Anterior cingulate cortex (tissue), 58 donors: ENCODE results near the gene MCOLN1.
"Not testable (repeated sequence)": the region's sequence is repeated elsewhere in the genome, so short reads cannot be mapped to it uniquely, and the experiment has no call there.

Source experiments
- DNase-seq, 58 donors: peaks; one replicate each; lab custom pipeline; 2025; lab: John Stamatoyannopoulos, UW

The MCOLN1 gene

DNA sequence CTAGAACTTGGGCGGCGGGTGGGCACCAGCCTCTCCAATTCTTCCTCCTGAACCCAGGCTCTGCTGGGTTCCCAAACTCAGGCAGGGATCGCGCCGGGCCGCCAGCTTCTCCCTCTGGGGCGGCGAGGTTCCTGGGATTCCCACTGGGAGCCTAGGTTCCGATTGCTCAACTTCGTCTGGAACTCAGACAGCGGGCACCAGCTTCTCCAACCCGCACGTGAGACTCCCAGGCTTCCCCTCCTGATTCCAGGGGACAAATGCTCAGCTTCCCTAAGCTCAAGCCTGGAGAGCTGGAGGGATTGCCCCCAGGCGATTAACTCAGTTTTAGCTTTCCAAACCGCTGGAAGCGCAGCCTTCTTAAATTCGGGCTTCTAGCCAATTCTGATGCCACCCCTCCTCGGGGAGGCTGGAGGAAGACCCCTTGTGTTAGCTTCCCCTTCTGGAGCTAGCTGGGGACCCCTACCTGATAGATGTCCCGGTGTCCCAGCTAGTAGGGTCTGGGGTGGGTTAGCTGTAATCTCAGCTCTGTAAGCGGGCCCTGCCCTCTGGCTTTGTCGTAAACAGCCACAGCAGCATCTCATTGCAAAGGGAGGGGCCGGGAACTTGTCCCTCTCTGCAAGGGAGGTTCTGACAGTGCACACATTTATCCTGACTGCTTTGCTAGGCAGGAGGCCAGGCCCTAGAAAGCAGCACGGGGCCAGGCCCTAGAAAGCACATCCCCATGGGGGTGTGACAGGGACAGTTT, 671 bp downstream of the MCOLN1 start:
- no peak for DNase-seq

- DNase-seq, result no peak
Measured at GRCh38 chr19:7524523-7524922, 2.1 kb downstream of the MCOLN1 start.

- no peak for DNase-seq
Measured at GRCh38 chr19:7524992-7525739, 2.7 kb downstream of the MCOLN1 start.

GRCh38 chr19:7526059-7526929, 3.9 kb downstream of the MCOLN1 start:
- no peak for DNase-seq

GRCh38 chr19:7527516-7528191, 5.2 kb downstream of the MCOLN1 start:
- DNase-seq, result peak in 7 of 58 donors; percentile 3 to 31 (median 13)

GRCh38 chr19:7528192-7528519, 5.7 kb downstream of the MCOLN1 start:
- no peak for DNase-seq

DNA sequence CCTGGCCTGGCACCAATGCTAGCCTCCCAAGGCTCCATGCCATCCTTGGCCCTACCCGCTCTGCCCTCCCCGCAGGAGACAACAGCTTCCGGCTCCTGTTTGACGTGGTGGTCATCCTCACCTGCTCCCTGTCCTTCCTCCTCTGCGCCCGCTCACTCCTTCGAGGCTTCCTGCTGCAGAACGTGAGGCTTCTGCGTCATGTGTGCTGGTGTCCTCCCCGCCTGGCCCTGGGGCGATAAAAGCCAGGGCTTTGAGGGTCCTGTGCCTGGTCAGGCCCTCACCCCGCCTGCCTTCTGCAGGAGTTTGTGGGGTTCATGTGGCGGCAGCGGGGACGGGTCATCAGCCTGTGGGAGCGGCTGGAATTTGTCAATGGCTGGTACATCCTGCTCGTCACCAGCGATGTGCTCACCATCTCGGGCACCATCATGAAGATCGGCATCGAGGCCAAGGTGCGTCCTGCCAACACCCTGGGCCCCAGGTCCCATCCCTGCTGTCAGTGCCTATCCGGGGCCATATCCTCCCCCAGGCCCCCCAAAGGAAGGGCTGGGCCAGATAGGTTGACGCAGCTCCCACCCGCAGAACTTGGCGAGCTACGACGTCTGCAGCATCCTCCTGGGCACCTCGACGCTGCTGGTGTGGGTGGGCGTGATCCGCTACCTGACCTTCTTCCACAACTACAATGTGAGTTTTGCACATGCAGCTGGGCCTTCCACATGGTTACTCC, 6.3 kb downstream of the MCOLN1 start:
- DNase-seq, result no peak

DNA sequence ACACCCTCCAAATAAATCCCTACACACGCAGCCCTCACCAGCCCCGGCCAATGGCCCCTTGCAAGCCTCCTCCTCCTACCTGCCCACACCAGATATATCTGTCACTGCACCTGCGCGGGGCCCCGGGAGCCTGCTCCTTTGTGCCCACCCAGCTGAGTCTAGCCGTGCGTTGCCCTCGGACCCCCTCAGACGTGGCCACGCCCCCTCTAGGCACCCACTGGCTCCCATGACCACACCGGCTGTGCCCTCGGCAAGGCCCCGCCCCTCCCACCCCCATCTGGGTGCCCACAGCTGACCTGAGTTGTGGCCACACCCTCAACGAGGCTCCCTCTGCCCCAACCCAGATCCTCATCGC, 6.8 kb downstream of the MCOLN1 start:
- DNase-seq, result no peak

- no peak for DNase-seq
Measured at GRCh38 chr19:7529610-7530490, 7.4 kb downstream of the MCOLN1 start.

GRCh38 chr19:7533281-7533885, 11.0 kb downstream of the MCOLN1 start:
- DNase-seq, result peak in 47 of 58 donors; percentile 2 to 64 (median 37)

- peak in 57 of 58 donors; percentile 33 to 93 (median 80) for DNase-seq
Measured at GRCh38 chr19:7533925-7534480, 11.6 kb downstream of the MCOLN1 start.

GRCh38 chr19:7534531-7535046, 12.2 kb downstream of the MCOLN1 start:
- peak; percentile 18 to 85 (median 72) for DNase-seq

- DNase-seq, result peak; percentile 41 to 98 (median 92)
Measured at GRCh38 chr19:7535047-7535997, 12.9 kb downstream of the MCOLN1 start, which contains the start of gene PNPLA6. Gene PNPLA6, plus strand, starts transcription at chr19:7535717. Its CDS starts 72 bp downstream, at chr19:7535789.

- DNase-seq, result peak in 2 of 58 donors; percentile 14 to 62
Measured at GRCh38 chr19:7535998-7536695, 13.7 kb downstream of the MCOLN1 start.

DNA sequence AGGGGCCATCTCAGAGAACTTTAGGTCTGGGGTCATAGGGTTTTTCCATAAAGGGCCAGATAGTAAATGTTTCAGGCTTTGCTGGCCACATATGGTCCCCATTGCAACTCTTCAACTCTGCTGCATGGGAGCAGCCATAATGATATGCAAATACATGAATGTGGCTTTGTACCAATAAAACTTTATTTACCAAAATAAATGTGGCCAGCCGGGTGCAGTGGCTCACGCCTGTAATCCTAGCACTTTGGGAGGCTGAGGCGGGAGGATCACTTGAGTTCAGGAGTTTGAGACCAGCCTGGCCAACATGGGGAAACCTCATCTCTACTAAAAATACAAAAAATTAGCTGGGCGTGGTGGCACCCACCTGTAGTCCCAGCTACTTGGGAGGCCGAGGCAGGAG, 16.6 kb downstream of the MCOLN1 start:
- not testable (repeated sequence) for DNase-seq
